AG10803 (cell line): Measurements from ENCODE around the gene CDC73.
A peak's percentile ranks its signal among the peaks of the same experiment; 100 is the strongest.

Source experiments
- DNase-seq: peaks from one replicate; pipeline ENCODE4 v3.0.0; 2010; ENCODE audit warnings: low read depth
- H3K4me3 ChIP-seq: 2 replicates; pipeline ENCODE4 v1.5.1; 2011; ENCODE audit warnings: mild to moderate bottlenecking, low read length, control low read depth
- CTCF ChIP-seq: conservative IDR thresholded peaks from 2 replicates; pipeline ENCODE4 v1.5.1; 2011; ENCODE audit warnings: mild to moderate bottlenecking, low read length, control low read depth, inconsistent platforms

The CDC73 gene

GRCh38 chr1:193123751-193124150 is 1.9 kb downstream of the CDC73 start:
- no peak for TF ChIP-seq CTCF
- peak overlapping the region; percentile 87 for H3K4me3 ChIP-seq
- DNase-seq, result no peak

- TF ChIP-seq CTCF, result no peak
- H3K4me3 ChIP-seq, result no peak overlapping the region
- DNase-seq, result no peak
These were observed 3.5 kb downstream of the CDC73 start for GRCh38 chr1:193125369-193125768.

GRCh38 chr1:193131266-193131860 is 9.5 kb downstream of the CDC73 start:
- DNase-seq, result no peak
- no peak overlapping the region for H3K4me3 ChIP-seq
- no peak for TF ChIP-seq CTCF

- TF ChIP-seq CTCF, result no peak
- no peak overlapping the region for H3K4me3 ChIP-seq
- DNase-seq, result no peak
These were observed 18.4 kb downstream of the CDC73 start for GRCh38 chr1:193140254-193140653.

GRCh38 chr1:193141804-193142203 is 20.0 kb downstream of the CDC73 start:
- no peak for DNase-seq
- H3K4me3 ChIP-seq, result no peak overlapping the region
- no peak for TF ChIP-seq CTCF

- TF ChIP-seq CTCF, result no peak
- no peak for DNase-seq
- no peak overlapping the region for H3K4me3 ChIP-seq
These were observed 20.6 kb downstream of the CDC73 start for GRCh38 chr1:193142409-193142808.

- DNase-seq, result peak; percentile 21
- H3K4me3 ChIP-seq, result no peak overlapping the region
- TF ChIP-seq CTCF, result peak; percentile 44; the same call in 1 of the 2 replicates
These were observed 21.5 kb downstream of the CDC73 start for GRCh38 chr1:193143285-193143684.
